ENCODE data around the gene NUCKS1.

The NUCKS1 gene

DNA sequence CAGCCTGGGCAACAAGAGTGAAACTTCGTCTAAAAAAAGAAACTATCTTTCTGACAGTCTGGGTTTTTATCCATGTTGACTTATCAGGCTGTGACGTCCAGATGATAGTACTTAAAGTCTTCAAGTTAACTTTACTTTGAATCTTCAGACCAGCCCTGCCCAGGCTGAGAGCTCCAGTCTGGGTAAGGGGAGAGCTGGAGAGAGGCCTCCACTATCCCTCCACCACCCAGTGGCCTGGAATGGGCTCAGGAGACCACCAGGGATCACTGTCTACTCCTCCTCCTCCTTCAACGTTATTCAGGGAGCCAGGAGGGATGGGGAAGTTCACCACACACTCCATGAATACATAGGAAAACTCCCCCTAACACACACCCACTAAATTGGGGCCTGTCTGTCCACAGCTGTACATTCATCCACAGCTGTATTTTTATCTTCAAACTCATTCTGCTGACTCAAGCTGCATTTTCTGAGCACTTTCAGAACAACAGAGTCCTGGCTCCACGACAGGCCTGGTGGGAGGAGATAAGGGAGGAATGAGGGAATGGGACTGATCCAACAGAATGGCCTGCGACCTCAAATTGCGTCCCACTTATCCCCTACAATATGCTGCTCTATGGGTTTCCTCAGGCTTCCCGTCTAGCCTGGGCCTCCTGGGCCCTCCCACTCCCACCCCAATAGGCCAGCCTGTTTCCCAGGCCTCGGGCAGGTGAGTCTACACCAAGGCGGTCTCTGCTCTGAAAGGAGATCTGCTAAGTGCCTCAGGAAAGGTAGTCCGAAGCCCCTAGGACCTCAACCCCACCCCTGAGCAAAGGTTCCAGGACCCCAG is 71.5 kb downstream of the NUCKS1 start:
- peaks cover 25% of the 10 kb centered on the region for H3K27me3 ChIP-seq (ENCODE audit: insufficient read depth, low read depth)
- no peaks in the 10 kb centered on the region for H4K20me1 ChIP-seq (ENCODE audit: insufficient read depth)
- no peaks in the 10 kb centered on the region for H3K79me2 ChIP-seq (ENCODE audit: insufficient read depth, low read depth)
- no peak overlapping the region for H2AFZ ChIP-seq (ENCODE audit: low read depth)
- H3K9ac ChIP-seq, result no peak overlapping the region
- no peak overlapping the region; the same call in 1 of the 2 replicates for H3K4me2 ChIP-seq
- H3K4me1 ChIP-seq (ENCODE audit: low read depth, poor library complexity, severe bottlenecking), result peaks cover 12% of the 10 kb centered on the region
- no peak overlapping the region for H3K27ac ChIP-seq
- no peak overlapping the region for H3K4me3 ChIP-seq (IDR thresholded peaks at IDR 0.05; ENCODE audit: insufficient read depth, low read depth, low read length)
- no peaks in the 10 kb centered on the region for H3K36me3 ChIP-seq (ENCODE audit: insufficient read depth)
- TF ChIP-seq, protein P1, sequence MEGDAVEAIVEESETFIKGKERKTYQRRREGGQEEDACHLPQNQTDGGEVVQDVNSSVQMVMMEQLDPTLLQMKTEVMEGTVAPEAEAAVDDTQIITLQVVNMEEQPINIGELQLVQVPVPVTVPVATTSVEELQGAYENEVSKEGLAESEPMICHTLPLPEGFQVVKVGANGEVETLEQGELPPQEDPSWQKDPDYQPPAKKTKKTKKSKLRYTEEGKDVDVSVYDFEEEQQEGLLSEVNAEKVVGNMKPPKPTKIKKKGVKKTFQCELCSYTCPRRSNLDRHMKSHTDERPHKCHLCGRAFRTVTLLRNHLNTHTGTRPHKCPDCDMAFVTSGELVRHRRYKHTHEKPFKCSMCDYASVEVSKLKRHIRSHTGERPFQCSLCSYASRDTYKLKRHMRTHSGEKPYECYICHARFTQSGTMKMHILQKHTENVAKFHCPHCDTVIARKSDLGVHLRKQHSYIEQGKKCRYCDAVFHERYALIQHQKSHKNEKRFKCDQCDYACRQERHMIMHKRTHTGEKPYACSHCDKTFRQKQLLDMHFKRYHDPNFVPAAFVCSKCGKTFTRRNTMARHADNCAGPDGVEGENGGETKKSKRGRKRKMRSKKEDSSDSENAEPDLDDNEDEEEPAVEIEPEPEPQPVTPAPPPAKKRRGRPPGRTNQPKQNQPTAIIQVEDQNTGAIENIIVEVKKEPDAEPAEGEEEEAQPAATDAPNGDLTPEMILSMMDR (conservative IDR thresholded peaks at IDR 0.05; ENCODE audit: low read depth, low read length), result no peak

DNA sequence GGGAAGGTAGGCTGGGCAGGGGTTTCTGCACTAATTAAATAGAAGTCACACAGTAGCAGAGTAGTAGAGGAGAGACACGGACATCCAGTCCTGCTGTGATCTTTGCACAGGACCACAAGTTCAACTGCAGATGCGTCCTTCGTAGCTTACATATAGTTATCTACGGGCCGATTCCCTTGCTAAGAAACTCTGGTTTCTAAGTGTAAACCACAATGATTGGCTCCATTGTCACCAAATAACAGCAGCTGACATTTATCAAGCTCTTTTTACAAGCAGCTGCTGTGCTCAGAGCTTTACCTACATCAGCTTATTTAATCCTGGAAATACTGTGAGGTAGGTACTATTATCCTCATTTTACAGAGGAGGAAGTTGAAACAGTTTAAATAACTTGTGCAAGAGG is 72.8 kb downstream of the NUCKS1 start:
- Histone ChIP-seq H3K79me2 (ENCODE audit: insufficient read depth, low read depth) (no peaks in the 10 kb centered on the region), H3K4me3 (IDR thresholded peaks at IDR 0.05; ENCODE audit: insufficient read depth, low read depth, low read length) (no peak overlapping the region), H2AFZ (ENCODE audit: low read depth) (no peak overlapping the region), H4K20me1 (ENCODE audit: insufficient read depth) (no peaks in the 10 kb centered on the region), H3K27me3 (ENCODE audit: insufficient read depth, low read depth) (peaks cover 25% of the 10 kb centered on the region), H3K27ac (no peak overlapping the region), H3K36me3 (ENCODE audit: insufficient read depth) (no peaks in the 10 kb centered on the region), H3K4me1 (ENCODE audit: low read depth, poor library complexity, severe bottlenecking) (peaks cover 12% of the 10 kb centered on the region), H3K9ac (no peak overlapping the region), H3K4me2 (no peak overlapping the region)
- TF ChIP-seq, protein P1 (conservative IDR thresholded peaks at IDR 0.05; ENCODE audit: low read depth, low read length), result no peak

DNA sequence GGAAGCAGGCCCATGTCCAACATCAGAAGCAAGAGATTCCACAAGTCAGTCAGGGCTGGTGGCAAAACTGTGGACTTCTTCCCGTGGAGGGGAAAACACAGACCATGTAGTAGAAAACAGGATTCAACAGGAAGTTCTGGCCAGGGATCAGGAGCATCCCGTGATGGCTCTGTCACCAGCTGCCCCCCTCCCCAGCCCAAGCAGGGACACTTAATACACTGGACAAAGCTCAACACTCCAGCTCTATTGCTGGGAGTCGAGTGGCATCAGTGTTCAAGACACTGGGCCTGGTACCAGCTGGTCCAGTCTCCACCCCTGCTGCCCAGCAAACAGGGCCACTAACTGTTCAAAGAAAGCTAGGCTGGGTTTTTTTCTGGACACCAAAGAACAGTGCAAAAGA is 73.4 kb downstream of the NUCKS1 start:
- H3K4me3 ChIP-seq (IDR thresholded peaks at IDR 0.05; ENCODE audit: insufficient read depth, low read depth, low read length), result no peak overlapping the region
- H4K20me1 ChIP-seq (ENCODE audit: insufficient read depth), result no peaks in the 10 kb centered on the region
- peaks cover 18% of the 10 kb centered on the region for H3K4me1 ChIP-seq (ENCODE audit: low read depth, poor library complexity, severe bottlenecking)
- TF ChIP-seq, protein P1 (conservative IDR thresholded peaks at IDR 0.05; ENCODE audit: low read depth, low read length), result no peak
- H2AFZ ChIP-seq (ENCODE audit: low read depth), result no peak overlapping the region
- H3K27ac ChIP-seq, result no peak overlapping the region
- H3K27me3 ChIP-seq (ENCODE audit: insufficient read depth, low read depth), result peaks cover 25% of the 10 kb centered on the region
- no peak overlapping the region for H3K4me2 ChIP-seq
- H3K9ac ChIP-seq, result no peak overlapping the region
- no peaks in the 10 kb centered on the region for H3K79me2 ChIP-seq (ENCODE audit: insufficient read depth, low read depth)
- H3K36me3 ChIP-seq (ENCODE audit: insufficient read depth), result no peaks in the 10 kb centered on the region

DNA sequence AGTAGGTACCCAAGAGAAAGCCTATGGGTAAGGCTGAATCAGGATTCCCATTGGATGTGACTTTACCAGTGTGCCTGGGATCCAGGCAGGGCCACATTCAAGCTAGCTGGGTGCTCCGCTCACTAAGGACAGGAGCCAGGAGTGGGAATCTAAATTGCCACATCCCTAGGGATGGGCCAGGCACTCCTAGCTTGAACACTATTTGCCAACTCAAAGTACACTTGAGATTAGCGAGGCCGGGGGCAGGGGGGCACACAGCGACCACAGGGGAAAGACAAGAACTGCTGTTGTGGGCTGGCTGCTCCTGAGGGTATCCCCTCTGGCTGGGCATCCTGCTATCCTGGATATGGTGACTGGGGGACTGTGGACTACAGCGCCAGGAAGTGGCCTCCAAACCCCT is 74.0 kb downstream of the NUCKS1 start:
- H3K4me3 ChIP-seq (IDR thresholded peaks at IDR 0.05; ENCODE audit: insufficient read depth, low read depth, low read length), result no peak overlapping the region
- no peak overlapping the region for H3K4me2 ChIP-seq
- no peaks in the 10 kb centered on the region for H3K79me2 ChIP-seq (ENCODE audit: insufficient read depth, low read depth)
- TF ChIP-seq, protein P1 (conservative IDR thresholded peaks at IDR 0.05; ENCODE audit: low read depth, low read length), result no peak
- no peak overlapping the region for H3K27ac ChIP-seq
- no peaks in the 10 kb centered on the region for H3K36me3 ChIP-seq (ENCODE audit: insufficient read depth)
- H3K9ac ChIP-seq, result no peak overlapping the region
- no peaks in the 10 kb centered on the region for H4K20me1 ChIP-seq (ENCODE audit: insufficient read depth)
- H3K4me1 ChIP-seq (ENCODE audit: low read depth, poor library complexity, severe bottlenecking), result peaks cover 23% of the 10 kb centered on the region
- H3K27me3 ChIP-seq (ENCODE audit: insufficient read depth, low read depth), result peaks cover 19% of the 10 kb centered on the region
- no peak overlapping the region for H2AFZ ChIP-seq (ENCODE audit: low read depth)
